Lower lobe of right lung (tissue), 2 donors: ENCODE data around the gene CATSPERD. TPM values are rescaled to one million over a fixed set of nuclear protein-coding genes. Genes with fewer than 3 reads are reported as not detected.

Experiments used
- ATAC-seq, 2 donors: fragments of 200-7000 bp; cut with Tn5 transposase; one replicate each; pipeline ENCODE4 v1.9.1; 2020 to 2022; ENCODE audit warnings: mild to moderate bottlenecking in 2 of 2, moderate library complexity in 2 of 2
- DNase-seq: peaks from one replicate; pipeline ENCODE4 v3.0.0-alpha.2; 2020
- H3K27ac ChIP-seq: fragments of 200-600 bp; one replicate; pipeline ENCODE4 v1.8.0; 2022
- H3K27me3 ChIP-seq: fragments of 200-600 bp; one replicate; pipeline ENCODE4 v1.8.0; 2022; ENCODE audit warnings: low read depth
- H3K36me3 ChIP-seq: fragments of 200-600 bp; one replicate; pipeline ENCODE4 v1.8.0; 2022; ENCODE audit warnings: mild to moderate bottlenecking
- H3K4me1 ChIP-seq: fragments of 200-600 bp; one replicate; pipeline ENCODE4 v1.8.0; 2022
- H3K4me3 ChIP-seq: fragments of 200-600 bp; one replicate; pipeline ENCODE4 v1.8.0; 2022; ENCODE audit warnings: mild to moderate bottlenecking
- H3K9me3 ChIP-seq: fragments of 200-600 bp; one replicate; pipeline ENCODE4 v1.8.0; 2022
- CTCF ChIP-seq: fragments of 200-600 bp; IDR thresholded peaks from one replicate; pipeline ENCODE4 v1.8.0; 2022; ENCODE audit warnings: antibody characterized with exemption, mild to moderate bottlenecking
- intact Hi-C: fragments of 100-400 bp; cut with DNase I; formaldehyde crosslinking; loops from one replicate; pipeline ENCODE4 v1.11.0; 2022
- total RNA-seq: library from RNA; stranded (reverse); fragmentation: NEBNext Ultra II Directional; extraction: Animal tissue kit (Norgen Biotek cat#: 25700); gene quantifications from one replicate; pipeline ENCODE4 v1.2.1, GENCODE V29; 2021
- donor health status: DM: no; HTN: yes; CAD: no; lungs with severe emphysema.

CATSPERD gene
- total RNA-seq, 1 donor from 2014 or later: 6.4 TPM

- TF ChIP-seq CTCF: no peak
- H3K9me3 ChIP-seq: no peaks in the 10 kb centered on the region
- peaks cover 57% of the 10 kb centered on the region for H3K36me3 ChIP-seq
- peaks cover 22% of the 10 kb centered on the region for H3K4me1 ChIP-seq
- ATAC-seq: no peak
- intact Hi-C loops: no loop called here
- H3K27me3 ChIP-seq: no peaks in the 10 kb centered on the region
- peak; percentile 46 for DNase-seq
- peak overlapping the region; percentile 97 for H3K4me3 ChIP-seq
- H3K27ac ChIP-seq: peak overlapping the region; percentile 91
Measured at GRCh38 chr19:5691822-5692722, 28.4 kb upstream of the CATSPERD start.

- no peak for DNase-seq
- intact Hi-C loops: no loop called here
- Histone ChIP-seq H3K27me3 (no peaks in the 10 kb centered on the region), H3K4me3 (no peak overlapping the region), H3K4me1 (peaks cover 17% of the 10 kb centered on the region), H3K9me3 (no peaks in the 10 kb centered on the region), H3K27ac (no peak overlapping the region), H3K36me3 (peaks cover 60% of the 10 kb centered on the region)
- no peak for TF ChIP-seq CTCF
- no peak for ATAC-seq
Measured at GRCh38 chr19:5692723-5693194, 27.7 kb upstream of the CATSPERD start.

GRCh38 chr19:5693195-5694166 lies 27.0 kb upstream of the CATSPERD start:
- H3K27ac ChIP-seq: no peak overlapping the region
- peaks cover 17% of the 10 kb centered on the region for H3K4me1 ChIP-seq
- no peak overlapping the region for H3K4me3 ChIP-seq
- H3K9me3 ChIP-seq: no peaks in the 10 kb centered on the region
- no peak for ATAC-seq
- no peaks in the 10 kb centered on the region for H3K27me3 ChIP-seq
- TF ChIP-seq CTCF: no peak
- intact Hi-C loops: no loop called here
- H3K36me3 ChIP-seq: peaks cover 67% of the 10 kb centered on the region
- DNase-seq: peak; percentile 44

- H3K9me3 ChIP-seq: no peaks in the 10 kb centered on the region
- peaks cover 76% of the 10 kb centered on the region for H3K36me3 ChIP-seq
- no peak for ATAC-seq
- H3K4me1 ChIP-seq: peaks cover 17% of the 10 kb centered on the region
- no peak for TF ChIP-seq CTCF
- DNase-seq: no peak
- no peak overlapping the region for H3K4me3 ChIP-seq
- intact Hi-C loops: no loop called here
- H3K27ac ChIP-seq: no peak overlapping the region
- no peaks in the 10 kb centered on the region for H3K27me3 ChIP-seq
Measured at GRCh38 chr19:5694167-5694955, 26.1 kb upstream of the CATSPERD start.
